Brain microvascular endothelial cell (primary cell): Measurements from ENCODE around the gene PREP.

ENCODE experiments used
- DNase-seq: peaks from one replicate; pipeline ENCODE4 v3.0.0-alpha.2; 2020
- H3K27ac ChIP-seq: fragments of 250-450 bp; sonication (Bioruptor Pico); 2 replicates; pipeline ENCODE4 v1.5.1; 2020; ENCODE audit warnings: mild to moderate bottlenecking, moderate library complexity
- H3K27me3 ChIP-seq: fragments of 250-450 bp; sonication (Bioruptor Pico); replicated peaks from 2 replicates; pipeline ENCODE4 v1.5.1; 2020; ENCODE audit warnings: mild to moderate bottlenecking
- H3K36me3 ChIP-seq: fragments of 250-450 bp; sonication (Bioruptor Pico); replicated peaks from 2 replicates; pipeline ENCODE4 v1.5.1; 2020; ENCODE audit warnings: mild to moderate bottlenecking
- H3K4me3 ChIP-seq: 2 replicates; pipeline ENCODE4 v1.5.1; 2011; ENCODE audit warnings: low read depth, mild to moderate bottlenecking, control low read depth, low read length, moderate library complexity
- CTCF ChIP-seq: IDR thresholded peaks from 2 replicates; pipeline ENCODE4 v1.5.1; 2011; ENCODE audit warnings: low read depth, mild to moderate bottlenecking, moderate library complexity, low read length, control low read depth, inconsistent platforms; ENCODE audit errors: missing control alignments
- in situ Hi-C: cut with HindIII; loops from 2 replicates; pipeline ENCODE4 v1.10.0; 2017; ENCODE audit warnings: low sequenced_read_pairs, low pct_ligation_motif_present

Gene PREP

GRCh38 chr6:105369145-105369544 is 33.7 kb downstream of the PREP start:
- DNase-seq = no peak
- Histone ChIP-seq H3K27me3 (no peaks in the 10 kb centered on the region), H3K4me3 (no peak overlapping the region), H3K36me3 (peaks cover 4% of the 10 kb centered on the region), H3K27ac (no peak overlapping the region)
- in situ Hi-C loops = no loop called here
- no peak for TF ChIP-seq CTCF

GRCh38 chr6:105364243-105364642 is 38.6 kb downstream of the PREP start:
- H3K27ac ChIP-seq = no peak overlapping the region
- no peak for DNase-seq
- H3K36me3 ChIP-seq = no peaks in the 10 kb centered on the region
- no peak overlapping the region for H3K4me3 ChIP-seq
- no peak for TF ChIP-seq CTCF
- in situ Hi-C loops = no loop called here
- H3K27me3 ChIP-seq = no peaks in the 10 kb centered on the region

- H3K4me3 ChIP-seq = no peak overlapping the region
- in situ Hi-C loops = no loop called here
- no peaks in the 10 kb centered on the region for H3K27me3 ChIP-seq
- DNase-seq = peak; percentile 17
- H3K36me3 ChIP-seq = no peaks in the 10 kb centered on the region
- no peak overlapping the region for H3K27ac ChIP-seq
- TF ChIP-seq CTCF = peak; percentile 55
Measured at GRCh38 chr6:105363100-105363754, 39.7 kb downstream of the PREP start.

GRCh38 chr6:105359419-105360370 is 43.2 kb downstream of the PREP start:
- no peaks in the 10 kb centered on the region for H3K27me3 ChIP-seq
- peak overlapping the region; percentile 55 for H3K27ac ChIP-seq
- peak; percentile 85 for DNase-seq
- H3K4me3 ChIP-seq = no peak overlapping the region
- TF ChIP-seq CTCF = no peak
- in situ Hi-C loops = no loop called here
- H3K36me3 ChIP-seq = no peaks in the 10 kb centered on the region

- no peak overlapping the region for H3K4me3 ChIP-seq
- peaks cover 6% of the 10 kb centered on the region for H3K36me3 ChIP-seq
- no peaks in the 10 kb centered on the region for H3K27me3 ChIP-seq
- H3K27ac ChIP-seq = no peak overlapping the region
- in situ Hi-C loops = no loop called here
- no peak for TF ChIP-seq CTCF
- DNase-seq = no peak
Measured at GRCh38 chr6:105357165-105357564, 45.7 kb downstream of the PREP start.
